Epithelial cell of esophagus (primary cell): ENCODE measurements around the gene PARP12.

Source experiments
- DNase-seq: peaks from one replicate; pipeline ENCODE4 v3.0.0; 2010; ENCODE audit warnings: low read depth
- H3K4me3 ChIP-seq: 2 replicates; pipeline ENCODE4 v1.5.1; 2011; ENCODE audit warnings: mild to moderate bottlenecking, low read length, control low read depth
- TF ChIP-seq, protein P1 (sequence below): IDR thresholded peaks from 2 replicates; pipeline ENCODE4 v1.5.1; 2011; ENCODE audit warnings: low read depth, mild to moderate bottlenecking, low read length, control low read depth, inconsistent platforms; ENCODE audit not compliant: insufficient read depth; ENCODE audit errors: missing control alignments

Gene PARP12

DNA sequence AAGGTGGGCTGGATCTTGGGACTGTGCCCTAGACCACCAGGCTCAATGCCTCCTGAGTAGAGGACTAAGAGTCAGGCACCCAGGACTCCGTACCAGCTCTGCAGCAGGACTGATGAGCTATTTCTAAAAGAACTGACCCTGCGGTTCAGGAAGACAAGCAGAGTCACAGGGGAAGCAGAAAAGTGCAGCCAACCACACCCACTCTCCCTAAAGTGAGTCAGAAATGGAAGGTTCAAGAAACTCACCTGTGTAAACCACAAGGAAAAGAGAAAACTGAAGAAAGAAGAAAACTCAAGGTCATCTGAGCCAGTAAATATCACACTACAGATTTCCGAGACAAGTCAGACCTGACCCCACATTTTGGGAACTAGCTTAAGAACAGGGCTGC lies 2.5 kb downstream of the PARP12 start:
- TF ChIP-seq, protein P1, sequence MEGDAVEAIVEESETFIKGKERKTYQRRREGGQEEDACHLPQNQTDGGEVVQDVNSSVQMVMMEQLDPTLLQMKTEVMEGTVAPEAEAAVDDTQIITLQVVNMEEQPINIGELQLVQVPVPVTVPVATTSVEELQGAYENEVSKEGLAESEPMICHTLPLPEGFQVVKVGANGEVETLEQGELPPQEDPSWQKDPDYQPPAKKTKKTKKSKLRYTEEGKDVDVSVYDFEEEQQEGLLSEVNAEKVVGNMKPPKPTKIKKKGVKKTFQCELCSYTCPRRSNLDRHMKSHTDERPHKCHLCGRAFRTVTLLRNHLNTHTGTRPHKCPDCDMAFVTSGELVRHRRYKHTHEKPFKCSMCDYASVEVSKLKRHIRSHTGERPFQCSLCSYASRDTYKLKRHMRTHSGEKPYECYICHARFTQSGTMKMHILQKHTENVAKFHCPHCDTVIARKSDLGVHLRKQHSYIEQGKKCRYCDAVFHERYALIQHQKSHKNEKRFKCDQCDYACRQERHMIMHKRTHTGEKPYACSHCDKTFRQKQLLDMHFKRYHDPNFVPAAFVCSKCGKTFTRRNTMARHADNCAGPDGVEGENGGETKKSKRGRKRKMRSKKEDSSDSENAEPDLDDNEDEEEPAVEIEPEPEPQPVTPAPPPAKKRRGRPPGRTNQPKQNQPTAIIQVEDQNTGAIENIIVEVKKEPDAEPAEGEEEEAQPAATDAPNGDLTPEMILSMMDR = no peak
- H3K4me3 ChIP-seq = no peak overlapping the region
- DNase-seq = peak; percentile 77

DNA sequence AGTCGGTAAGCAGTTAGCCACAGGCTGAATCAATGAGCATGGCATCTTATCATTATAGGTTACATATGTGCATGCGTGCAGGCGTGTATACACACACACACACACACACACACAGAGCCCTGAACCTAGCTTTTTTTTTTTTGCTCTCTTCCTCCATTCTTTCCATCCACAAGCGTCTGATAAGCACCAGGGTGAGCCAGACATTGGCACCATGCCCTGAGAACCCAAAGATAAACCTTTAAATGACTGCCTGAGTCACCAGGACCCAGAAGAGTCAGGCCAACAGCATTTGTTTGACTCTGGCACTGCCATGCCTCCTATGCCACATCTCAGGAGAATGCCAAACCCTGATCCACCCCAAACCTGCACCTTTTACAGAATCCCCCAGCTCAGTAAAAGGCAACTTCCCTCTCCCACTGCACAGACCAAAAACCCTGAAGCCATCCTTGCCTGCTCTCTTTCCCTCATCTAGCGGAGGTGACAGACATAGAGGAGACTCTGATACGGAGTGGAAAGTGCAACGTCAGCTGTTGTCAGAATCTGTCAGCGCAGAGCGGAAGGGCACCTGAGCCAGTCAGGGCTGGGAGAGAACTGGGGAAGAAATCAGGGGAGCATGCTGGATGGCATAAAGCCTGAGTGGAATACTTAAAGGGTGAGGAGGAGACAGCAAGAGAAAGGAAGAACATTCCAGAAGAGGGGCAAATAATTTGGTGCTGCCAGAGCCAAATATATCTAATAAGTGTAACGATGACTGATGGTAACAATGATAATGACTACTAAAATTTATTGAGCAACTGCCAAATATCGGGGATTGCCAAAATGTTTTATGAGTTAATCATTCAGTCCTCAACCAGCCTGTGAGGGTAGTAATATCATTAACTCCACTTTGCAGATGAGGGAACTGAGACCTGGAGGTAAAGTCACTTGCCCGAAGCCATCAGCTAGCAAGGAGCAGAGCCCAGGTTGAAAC lies 3.2 kb downstream of the PARP12 start:
- DNase-seq = peak; percentile 91
- TF ChIP-seq, protein P1 = no peak
- H3K4me3 ChIP-seq = no peak overlapping the region

DNA sequence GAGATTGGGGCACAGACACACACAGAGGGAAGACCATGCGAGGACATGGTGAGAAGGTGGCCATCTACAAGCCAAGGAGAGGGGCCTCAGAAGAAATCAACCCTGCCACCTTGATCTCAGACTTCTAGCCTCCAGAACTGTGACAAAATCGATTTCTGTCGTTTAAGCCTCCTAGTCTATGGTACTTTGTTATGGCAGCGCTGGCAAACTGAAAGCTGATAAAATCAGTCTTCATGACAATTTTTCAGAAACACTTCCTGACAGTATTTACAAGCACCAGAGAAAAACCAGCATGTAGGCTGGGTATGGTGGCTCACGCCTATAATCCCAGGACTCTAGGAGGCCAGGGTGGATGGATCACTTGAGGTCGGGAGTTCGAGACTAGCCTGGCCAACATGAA lies 4.2 kb downstream of the PARP12 start:
- TF ChIP-seq, protein P1 = no peak
- H3K4me3 ChIP-seq = no peak overlapping the region
- no peak for DNase-seq

DNA sequence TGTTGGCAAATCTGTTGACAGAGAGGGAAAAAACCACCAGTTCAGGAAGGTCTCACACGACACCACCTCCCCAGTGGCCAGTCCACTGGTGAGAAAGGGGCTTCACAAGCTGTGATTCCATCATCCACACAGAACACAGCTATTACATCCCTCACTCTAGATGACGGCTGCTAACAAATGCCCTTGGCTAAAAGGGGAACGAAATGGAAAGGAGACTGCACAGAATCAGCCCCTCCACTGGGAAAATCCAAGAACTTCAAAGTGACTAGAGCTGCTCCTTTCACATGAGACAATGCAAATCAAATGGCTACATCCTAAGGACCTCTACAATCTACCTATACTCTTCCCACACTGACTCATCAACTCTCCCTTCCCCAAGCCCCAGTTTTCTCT lies 5.6 kb downstream of the PARP12 start:
- no peak overlapping the region for H3K4me3 ChIP-seq
- TF ChIP-seq, protein P1 = no peak

DNA sequence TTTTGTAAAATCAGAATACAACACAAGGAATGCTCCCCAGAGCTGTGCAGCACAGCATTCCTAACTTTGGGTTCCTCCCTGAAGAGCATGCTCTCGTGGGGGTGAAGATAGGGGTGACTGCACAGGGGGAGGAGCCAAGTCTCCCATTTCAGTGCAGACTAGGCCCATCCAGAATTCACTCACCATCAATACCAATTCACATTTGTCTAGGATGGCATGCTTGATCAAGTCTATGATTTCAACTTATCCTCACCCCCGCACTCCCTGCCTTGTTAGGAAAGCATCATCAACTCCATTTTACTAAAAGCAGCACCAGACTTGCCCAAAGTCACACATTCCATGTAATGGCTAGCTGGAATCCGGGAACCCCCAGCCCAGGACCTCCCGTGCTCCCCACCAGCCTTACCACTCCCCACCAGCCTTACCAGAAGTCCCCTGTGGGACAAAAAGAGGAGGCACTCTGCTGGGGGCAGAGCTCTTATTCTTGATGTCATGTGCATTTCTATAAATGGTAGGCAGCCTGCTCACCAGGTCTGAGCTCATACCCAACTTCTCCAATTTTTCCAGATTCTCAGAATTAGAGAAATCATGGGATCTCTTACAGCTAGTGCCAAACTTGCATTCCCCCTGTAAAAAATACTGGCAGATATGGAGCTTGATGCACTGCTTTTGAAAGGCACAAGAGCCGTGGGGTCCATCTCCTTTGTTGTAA lies 6.2 kb downstream of the PARP12 start:
- H3K4me3 ChIP-seq = no peak overlapping the region
- TF ChIP-seq, protein P1 = no peak
- DNase-seq = peak; percentile 54

More for the DNA sequence above, 5.6 kb downstream of the PARP12 start:
- DNase-seq = no peak

DNA sequence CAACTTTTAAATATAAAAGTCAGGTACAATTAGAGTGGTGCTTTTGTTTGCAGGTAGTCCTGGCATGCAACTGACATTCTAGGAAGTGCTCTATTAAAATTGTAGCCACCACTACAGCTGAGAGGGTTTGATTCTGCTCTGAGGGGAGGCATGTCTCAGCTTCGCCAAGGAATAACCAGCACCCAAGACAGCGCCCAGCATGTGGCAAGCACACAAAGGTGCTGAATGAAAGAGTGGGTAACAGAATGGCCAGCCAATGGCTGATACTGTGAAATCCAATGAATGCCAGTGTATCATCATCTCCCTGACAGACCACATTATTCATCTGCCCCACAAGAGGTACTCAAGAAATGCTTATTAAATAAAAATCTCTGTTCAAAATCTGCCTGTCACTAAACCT lies 6.9 kb downstream of the PARP12 start:
- DNase-seq = no peak
- TF ChIP-seq, protein P1 = no peak

More for the DNA sequence above, 6.9 kb downstream of the PARP12 start:
- H3K4me3 ChIP-seq = no peak overlapping the region
